TTC549 (cell line): Measurements from ENCODE around the gene SLTM.
"Not testable (repeated sequence)": the region's sequence is repeated elsewhere in the genome, so short reads cannot be mapped to it uniquely, and the experiment has no call there.

Source experiments
- FAIRE-seq: peaks from 2 replicates; lab custom pipeline; 2012; peaks lifted over from hg19 to GRCh38; lab: Jason Lieb, UNC

Gene SLTM

DNA sequence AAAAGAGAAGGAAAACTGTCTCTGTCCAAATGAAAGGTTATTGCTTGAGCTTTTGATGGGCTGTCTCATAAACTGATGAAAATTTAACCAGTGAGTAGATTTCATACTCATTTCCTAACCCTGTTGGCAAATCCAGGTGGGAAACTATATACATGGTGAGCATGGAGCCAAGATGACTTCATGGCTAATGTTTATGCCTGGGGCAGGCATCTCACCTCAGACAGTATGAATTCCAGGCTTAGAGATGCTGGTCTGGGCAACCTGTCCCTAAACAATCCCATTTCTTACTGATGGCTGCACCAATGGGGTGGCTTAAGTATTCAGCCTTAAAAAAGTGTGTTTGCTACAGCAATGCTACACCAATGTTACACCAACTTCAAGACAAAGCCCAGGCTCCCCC is 58.1 kb downstream of the SLTM start:
- no peak for FAIRE-seq

DNA sequence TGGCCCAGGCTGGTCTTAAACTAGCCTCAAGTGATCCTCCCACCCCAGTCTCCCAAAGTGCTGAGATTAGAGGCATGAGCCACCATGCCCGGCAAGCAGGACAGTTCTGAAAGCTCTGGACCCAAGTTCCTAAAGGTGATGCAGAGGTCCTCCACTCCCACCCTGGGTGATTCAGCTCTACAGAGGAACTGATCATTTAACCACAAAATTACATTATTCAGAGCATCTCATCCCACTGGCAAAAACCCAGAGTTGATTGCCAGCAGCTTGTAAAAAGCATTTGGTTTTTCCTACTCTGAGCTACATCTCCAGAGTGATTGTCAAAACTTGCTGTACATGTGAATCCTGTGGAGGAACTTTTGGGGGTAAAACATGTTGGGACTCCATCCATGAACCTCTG is 60.2 kb downstream of the SLTM start:
- no peak for FAIRE-seq

DNA sequence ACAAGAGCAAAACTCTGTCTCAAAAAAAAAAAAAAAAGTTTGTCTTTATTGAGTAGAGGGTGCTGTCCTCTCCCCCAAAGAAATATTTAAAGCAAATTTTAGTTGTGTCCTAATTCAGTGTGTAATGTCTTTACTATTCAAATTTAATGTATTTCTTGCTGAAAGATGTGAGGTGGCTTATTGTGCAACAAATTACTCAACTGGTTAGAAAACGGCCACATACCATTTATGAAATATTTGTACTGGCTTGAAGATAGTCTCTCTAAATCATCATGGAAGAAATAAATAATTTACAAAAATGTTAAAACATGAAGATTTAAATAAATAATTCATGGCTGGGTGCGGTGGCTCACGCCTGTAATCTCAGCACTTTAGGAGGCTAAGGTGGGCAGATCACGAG is 63.0 kb downstream of the SLTM start:
- FAIRE-seq, result no peak

DNA sequence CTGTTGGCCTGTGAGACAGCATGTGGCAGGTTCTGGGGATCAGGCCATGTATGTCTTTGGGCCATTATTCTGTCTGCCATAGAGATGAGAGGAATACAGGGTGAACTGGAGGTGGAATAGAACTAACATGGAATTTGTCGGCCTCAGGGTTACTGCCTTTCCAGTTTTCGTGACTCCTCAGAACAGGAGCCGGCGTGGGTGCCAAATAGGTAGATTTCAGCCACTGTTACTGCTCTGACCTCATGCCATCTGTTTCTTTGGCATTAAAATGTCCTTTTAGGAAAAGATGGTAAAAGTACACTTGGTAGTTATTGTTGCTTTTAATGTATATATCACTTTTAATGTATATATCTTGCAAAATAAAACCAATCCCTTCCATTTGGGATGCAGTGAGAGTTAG is 65.6 kb downstream of the SLTM start:
- FAIRE-seq, result no peak

DNA sequence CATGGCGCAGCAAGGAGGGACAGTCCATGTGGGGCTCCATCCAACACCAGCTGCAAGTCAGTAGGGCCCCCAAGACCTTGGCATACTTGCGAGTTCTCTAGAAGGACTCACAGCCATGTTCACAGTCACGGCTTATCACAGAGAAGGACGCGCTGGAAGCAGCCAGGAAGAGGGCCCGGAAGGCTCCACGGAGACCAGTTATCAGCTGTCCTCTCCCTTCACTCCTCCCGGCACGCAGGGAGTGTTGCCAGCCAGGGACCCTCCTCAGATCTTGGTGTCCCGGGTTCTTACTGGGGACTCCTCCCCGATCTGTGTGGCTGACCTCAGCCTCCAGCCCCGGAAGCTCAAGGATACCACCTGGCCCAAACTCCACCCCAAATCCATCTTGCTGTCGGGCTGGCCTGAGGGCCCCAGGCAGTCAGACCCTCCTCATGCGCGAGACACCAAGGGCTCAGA is 68.0 kb downstream of the SLTM start:
- no peak for FAIRE-seq

DNA sequence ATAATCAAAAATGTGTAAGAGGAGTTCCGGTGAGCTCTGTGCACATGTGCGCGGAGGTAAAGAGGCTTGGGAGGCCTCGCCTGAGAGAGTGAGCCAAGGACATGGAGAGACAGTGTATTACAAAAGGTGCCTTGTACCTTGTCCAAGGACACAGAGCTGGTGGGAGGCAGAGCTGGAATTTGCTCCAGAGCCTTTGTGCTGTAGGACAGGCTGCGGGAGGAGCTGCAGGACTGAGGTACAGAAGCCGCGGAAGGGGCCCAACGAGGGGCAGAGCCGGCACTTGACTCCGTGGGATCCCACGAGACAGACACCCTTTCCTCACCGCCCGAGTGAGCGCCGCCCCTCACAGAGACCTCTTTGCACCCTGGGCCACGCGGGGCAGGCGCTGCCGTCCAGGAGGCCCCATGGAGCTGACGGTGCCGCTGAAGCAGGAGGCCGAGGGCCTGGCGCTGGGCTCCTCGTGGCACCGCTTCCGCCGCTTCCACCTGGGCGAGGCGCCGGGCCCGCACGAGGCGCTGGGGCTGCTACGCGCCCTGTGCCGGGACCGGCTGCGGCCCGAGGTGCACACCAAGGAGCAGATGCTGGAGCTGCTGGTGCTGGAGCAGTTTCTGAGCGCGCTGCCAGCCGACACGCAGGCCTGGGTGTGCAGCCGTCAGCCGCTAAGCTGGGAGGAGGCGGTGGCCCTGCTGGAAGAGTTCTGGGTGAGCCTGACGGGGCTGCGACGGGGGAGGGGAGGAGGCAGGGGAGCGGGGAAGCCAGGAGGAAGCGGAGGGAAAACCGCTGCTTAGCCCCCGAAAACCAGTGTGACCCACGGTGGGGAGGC is 68.7 kb downstream of the SLTM start:
- FAIRE-seq, result no peak

DNA sequence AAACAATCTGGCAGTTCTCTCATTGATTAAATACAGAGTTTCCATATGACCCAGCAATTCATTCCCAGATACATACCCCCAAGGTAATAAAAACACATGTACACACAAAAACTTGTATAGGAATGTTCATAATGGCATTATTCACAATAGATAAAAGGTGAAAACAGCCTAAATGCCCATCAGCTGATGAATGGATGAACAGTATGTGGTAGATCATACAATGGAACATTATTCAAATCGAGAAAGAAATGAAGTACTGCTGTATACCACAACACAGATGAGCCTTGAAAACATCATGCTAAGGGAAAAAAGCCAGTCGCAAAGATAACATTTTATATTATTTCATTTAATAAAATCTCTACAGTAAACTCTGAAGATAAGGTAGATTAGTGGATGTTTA is 71.2 kb downstream of the SLTM start:
- no peak for FAIRE-seq

DNA sequence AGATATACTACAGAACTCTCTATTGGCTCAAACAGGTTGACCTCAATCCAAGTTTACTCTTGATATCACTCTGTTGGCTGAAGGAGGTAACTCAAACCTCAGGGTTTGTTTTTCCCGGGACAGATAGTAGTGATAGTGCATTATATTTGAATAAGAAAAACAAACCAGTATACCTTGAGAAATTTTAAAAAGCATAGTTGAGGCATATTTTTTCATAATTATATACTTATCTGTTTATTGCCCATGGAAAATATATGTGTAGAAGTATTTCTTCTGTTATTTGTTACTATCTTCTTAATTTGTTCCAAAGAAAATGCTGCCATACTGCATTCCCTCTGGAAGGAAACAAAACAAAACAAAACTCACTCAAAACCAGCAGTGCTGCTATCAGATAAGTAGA is 76.9 kb downstream of the SLTM start:
- peak; percentile 75 for FAIRE-seq

DNA sequence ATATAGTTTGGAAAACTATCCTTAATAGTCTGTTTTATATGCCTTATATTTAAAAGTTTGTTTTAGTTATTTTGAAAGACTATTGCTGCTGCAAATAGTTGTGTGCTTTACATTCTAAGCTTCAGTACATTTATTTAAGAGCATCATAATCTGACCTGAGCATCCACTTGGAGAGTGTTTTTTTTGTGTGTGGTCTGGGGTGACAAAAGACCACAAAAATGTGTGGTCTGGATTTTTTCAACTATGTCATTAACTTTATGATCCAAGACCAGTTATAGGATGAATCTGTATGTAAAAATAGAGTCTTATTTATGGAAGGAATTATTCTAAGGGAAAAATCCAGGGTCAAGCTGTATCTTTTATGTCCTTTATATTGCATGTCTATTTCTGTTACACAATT is 77.4 kb downstream of the SLTM start:
- no peak for FAIRE-seq

DNA sequence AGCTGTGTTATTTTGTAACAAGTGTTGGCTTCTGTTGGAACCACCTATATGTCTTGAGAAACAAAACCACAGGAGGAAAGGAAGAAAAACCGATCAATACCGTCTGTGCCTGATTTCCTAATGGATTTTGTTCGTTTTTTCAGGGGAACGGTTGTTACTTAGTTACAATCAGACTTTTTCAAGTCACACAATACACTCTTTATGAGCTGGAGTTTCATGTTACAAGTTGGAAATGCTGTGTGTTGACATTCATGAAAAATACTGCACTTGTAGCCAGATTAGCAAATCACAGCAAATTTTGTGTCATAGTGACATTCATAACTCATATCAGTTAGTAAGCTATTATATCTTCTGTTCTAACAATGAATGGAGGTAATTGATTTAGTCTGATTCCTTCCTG is 78.9 kb downstream of the SLTM start:
- no peak for FAIRE-seq

DNA sequence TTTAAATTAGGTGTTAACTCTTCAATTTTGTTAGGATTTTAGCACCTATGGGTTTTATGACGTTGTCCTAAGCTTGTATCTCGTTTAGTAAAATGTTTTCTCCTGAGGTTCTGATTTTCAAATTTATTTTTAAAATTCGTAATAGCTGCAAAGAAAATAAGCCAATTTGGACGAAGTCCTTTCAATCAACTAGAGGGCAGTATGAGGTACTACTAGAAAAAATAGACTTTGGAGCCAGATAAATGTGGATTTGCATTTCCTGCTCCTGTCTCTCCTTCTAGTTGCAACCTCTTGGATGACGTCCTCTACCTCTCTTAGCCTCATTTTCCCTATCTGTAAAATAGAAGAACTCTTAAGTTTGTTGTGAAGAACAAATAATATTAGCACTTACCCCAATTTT is 81.1 kb downstream of the SLTM start:
- FAIRE-seq, result no peak

DNA sequence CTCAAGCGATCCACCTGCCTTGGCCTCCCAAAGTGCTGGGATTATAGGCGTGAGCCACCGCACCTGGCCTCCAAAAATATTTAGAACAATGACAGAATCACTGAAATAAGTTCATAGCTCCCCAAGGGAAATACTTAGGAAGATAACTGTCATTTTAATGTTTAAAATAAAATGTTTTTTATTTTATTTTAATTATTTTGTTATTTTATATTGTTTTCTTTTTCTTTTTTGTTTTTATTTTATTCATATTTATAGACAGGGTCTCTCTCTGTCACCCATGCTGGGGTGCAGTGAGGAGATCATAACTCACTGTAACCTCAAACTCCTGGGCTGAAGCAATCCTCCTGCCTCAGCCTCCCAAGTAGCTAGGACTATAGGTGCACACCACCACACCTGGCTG is 82.3 kb downstream of the SLTM start:
- not testable (repeated sequence) for FAIRE-seq

DNA sequence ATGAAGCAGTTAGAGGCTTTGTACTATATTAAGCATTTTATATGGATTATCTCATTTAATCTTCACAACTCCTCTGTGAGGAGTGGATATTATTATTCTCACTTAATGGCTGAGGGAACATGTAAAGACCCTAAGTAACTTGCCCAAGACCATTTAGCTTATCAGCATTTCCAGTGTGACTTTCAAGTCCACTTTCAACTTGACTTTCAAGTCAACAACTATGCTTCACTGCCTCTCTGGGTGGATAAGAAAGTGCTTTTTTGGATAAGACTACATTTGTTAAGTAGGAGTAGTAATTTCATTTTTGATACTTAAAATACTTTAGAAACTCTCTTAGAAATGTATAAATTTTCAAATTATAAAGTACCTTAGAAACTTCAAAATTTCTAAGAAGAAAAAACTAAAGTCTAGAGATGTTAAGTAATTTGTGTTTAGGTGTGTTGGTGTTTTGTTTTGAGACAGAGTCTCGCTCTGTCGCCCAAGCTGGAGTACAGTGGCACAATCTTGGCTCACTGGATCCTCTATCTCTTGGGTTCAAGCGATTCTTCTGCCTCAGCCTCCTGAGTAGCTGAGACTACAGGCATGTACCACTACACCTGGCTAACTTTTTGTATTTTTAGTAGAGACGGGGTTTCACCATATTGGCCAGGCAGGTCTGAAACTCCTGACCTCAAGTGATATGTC is 90.6 kb downstream of the SLTM start:
- no peak for FAIRE-seq

DNA sequence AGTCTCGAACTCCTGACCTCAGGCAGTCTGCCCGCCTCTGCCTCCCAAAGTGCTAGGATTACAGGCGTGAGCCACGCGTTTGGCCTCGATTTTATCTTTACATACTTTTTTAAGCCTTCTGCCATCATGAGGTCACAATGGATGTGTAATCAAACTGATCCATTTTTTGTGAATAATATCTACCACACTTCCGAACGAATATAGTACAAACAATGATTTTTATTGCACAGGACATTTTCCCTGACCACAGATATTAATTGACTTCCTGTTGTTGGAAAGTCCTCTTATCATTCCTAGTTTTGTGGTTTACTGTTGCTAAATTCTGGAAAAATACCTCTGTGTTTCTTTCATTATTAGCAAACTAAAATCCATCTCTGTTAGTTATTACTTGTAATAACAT is 93.4 kb downstream of the SLTM start:
- FAIRE-seq, result no peak

DNA sequence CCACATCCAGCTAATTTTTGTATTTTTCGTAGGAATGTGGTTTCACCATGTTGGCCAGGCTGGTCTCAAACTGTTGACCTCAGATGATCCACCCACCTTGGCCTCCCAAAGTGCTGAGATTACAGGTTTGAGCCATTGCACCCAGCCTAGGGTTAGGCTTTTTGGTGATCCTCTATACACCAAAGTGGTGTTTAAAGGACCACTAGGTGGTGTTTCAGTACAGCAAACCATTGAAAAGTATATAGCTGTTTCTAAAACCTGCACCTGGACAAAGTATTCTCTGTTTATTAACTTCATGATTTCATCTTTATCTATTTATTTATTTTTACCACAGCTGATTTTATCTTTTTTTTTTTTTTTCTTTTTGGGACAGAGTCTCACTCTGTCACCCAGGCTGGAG is 94.0 kb downstream of the SLTM start:
- FAIRE-seq, result no peak

DNA sequence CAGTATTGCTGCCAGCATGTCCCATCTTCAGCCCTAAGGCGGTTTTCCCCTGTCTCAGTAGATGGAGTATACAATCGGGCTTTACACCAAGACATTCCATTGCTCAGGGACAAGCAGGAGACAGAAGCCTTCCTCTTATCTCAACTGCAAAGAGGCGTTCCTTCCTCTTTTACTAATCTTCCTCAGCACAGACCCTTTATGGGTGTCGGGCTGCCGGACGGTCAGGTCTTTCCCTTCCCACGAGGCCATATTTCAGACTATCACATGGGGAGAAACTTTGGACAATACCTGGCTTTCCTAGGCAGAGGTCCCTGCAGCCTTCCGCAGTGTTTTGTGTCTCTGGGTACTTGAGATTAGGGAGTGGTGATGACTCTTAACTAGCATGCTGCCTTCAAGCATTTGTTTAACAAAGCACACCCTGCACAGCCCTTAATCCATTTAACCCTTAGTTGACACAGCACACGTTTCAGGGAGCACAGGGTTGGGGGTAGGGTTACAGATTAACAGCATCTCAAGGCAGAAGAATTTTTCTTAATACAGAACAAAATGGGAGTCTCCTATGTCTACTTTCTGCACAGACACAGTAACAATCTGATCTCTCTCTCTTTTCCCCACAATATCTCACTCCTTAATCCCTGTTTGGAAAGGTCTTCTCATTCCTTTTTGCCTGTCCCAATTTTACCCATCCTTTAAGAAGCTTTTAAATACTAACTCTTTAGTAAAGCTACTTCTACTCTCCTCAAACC is 99.6 kb downstream of the SLTM start:
- not testable (repeated sequence) for FAIRE-seq

DNA sequence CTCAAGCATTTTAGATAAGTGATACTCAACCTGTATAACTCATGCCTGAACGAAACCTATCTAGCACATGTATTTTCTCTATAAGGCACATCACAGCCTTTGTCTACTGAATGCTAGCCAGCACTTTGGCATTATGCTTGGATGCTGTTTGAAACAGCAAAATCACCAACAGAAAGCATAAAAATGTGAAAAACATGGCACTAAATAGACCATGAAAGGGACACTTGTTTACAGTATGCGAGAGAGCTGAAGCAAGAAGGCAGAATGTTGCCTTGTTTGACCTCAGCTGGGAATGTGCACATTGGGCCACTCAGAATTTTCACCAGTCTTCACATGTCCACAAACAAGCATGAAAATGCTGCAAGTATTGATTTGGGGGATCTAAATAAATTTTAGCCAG is 102.9 kb downstream of the SLTM start:
- no peak for FAIRE-seq
